Measurements from ENCODE around the gene KRT71. TPM values are rescaled to one million over a fixed set of nuclear protein-coding genes. Genes with fewer than 3 reads are reported as not detected.

The KRT71 gene
- total and polyA plus RNA-seq, 2 of the 8 experiments (the other 6 are each of a cell fraction or from before 2014, with no cell fraction given): not detected

DNA sequence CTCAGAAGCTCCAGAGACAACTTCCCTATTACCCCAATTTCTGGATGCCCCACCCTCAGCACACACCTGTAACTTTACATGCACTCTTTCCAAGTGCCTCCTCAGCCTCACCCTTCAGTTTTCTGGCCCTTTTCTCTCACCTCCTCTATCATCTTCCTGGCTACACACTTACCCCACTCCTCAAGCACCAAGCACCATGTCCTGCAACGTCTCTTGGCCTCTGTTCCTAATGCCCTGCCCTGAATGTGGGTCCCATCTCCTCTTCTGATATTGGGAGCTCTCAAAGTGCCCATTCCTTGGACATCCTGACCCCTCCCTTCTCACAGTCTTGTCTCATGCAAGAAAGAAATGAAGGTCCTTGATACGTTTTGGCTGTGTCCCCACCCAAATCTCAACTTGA is 47.1 kb upstream of the KRT71 start:
- Histone ChIP-seq H3K56ac (replicated peaks; ENCODE audit: insufficient read length, low read depth, low read length) (no peak overlapping the region), H3K14ac (ENCODE audit: insufficient read length) (no peak overlapping the region), H2BK20ac (ENCODE audit: low read length) (no peak overlapping the region), H2BK5ac (ENCODE audit: low read depth, low read length) (no peak overlapping the region), H2AK5ac (ENCODE audit: low read depth, low read length) (no peak overlapping the region), H3K9ac (replicated peaks in 1 of 4; ENCODE audit: extremely low read depth in 1 of 4, low read depth in 3 of 4, low read length in 3 of 4) (no peak overlapping the region), H3K18ac (ENCODE audit: extremely low read depth, low read length) (no peak overlapping the region), H3K79me2 (ENCODE audit: control insufficient read depth in 1 of 2, insufficient read depth in 2 of 2, low read length in 2 of 2) (no peaks in the 10 kb centered on the region), H2AFZ (ENCODE audit: low read length) (no peak overlapping the region), H4K20me1 (replicated peaks in 1 of 2; ENCODE audit: control insufficient read depth in 1 of 2, insufficient read depth in 2 of 2, low read length in 2 of 2) (no peaks in the 10 kb centered on the region), H4K91ac (replicated peaks; ENCODE audit: insufficient read length, low read length) (no peak overlapping the region), H3K9me3 (ENCODE audit: insufficient read depth in 2 of 2, low read depth in 1 of 2, low read length in 1 of 2) (no peaks in the 10 kb centered on the region; a peak in 2 of 4 replicates), H3K27ac (ENCODE audit: low read depth, low read length) (no peak overlapping the region), H3K4me1 (replicated peaks in 1 of 4; ENCODE audit: control insufficient read depth in 3 of 4, insufficient read depth in 4 of 4, low read length in 3 of 4) (no peaks in the 10 kb centered on the region), H3K4me3 (ENCODE audit: extremely low read depth in 1 of 4, insufficient read depth in 2 of 4, low read depth in 3 of 4, low read length in 4 of 4) (no peak overlapping the region), H4K5ac (ENCODE audit: insufficient read length, low read depth, low read length) (no peak overlapping the region), H3K4me2 (ENCODE audit: insufficient read depth in 1 of 2, low read depth in 2 of 2, low read length in 2 of 2) (no peak overlapping the region; a peak in 1 of 4 replicates), H3K4ac (replicated peaks; ENCODE audit: insufficient read length, low read depth, low read length) (no peak overlapping the region), H4K8ac (ENCODE audit: extremely low read depth, insufficient read depth, low read length) (no peak overlapping the region), H2BK12ac (ENCODE audit: low read depth, low read length) (no peak overlapping the region), H2BK15ac (ENCODE audit: low read length) (no peak overlapping the region), H3K23me2 (ENCODE audit: low read depth, low read length) (no peaks in the 10 kb centered on the region; the same call in 1 of the 2 replicates), H3K79me1 (ENCODE audit: low read depth, low read length) (no peaks in the 10 kb centered on the region), H3K23ac (ENCODE audit: insufficient read length) (no peak overlapping the region), H2BK120ac (replicated peaks; ENCODE audit: low read depth, low read length) (no peak overlapping the region), H3K27me3 (replicated peaks in 1 of 4; ENCODE audit: control insufficient read depth in 3 of 4, extremely low read depth in 1 of 4, insufficient read depth in 3 of 4, low read length in 3 of 4) (peaks cover 0 to 6% (median under 1%) of the 10 kb centered on the region in 4 experiments; a peak in 5 of 7 replicates), H3K36me3 (ENCODE audit: control insufficient read depth in 2 of 4, insufficient read depth in 4 of 4, low read length in 3 of 4) (no peaks in the 10 kb centered on the region)
- FAIRE-seq (no peak), DNase-seq (ENCODE audit: low read depth in 1 of 2, low spot score in 2 of 2) (no peak)
- ChIA-PET CTCF (ENCODE audit: partially characterized antibody) (interaction anchor here (0.6 to 23.2 kb wide), 8 partner anchors 12 to 275 kb away, joined by 3 to 502 read pairs (median 3); no protein-coding TSS in a partner anchor), POLR2A (ENCODE audit: partially characterized antibody) (no interaction called here)
- peak; percentile 2 for TF ChIP-seq KDM4A (IDR thresholded peaks at IDR 0.05; ENCODE audit: low read depth, low read length, severe bottlenecking)
- TF ChIP-seq RAD21 (IDR thresholded peaks at IDR 0.05 in 1 of 2, conservative IDR thresholded peaks at IDR 0.05 in 1 of 2; ENCODE audit: low read depth in 2 of 2, low read length in 2 of 2): no peak
- 86% methylated on average over 1 of the region's 2 CpGs; no CpG with 5 or more reads in 1 of the 2 experiments for WGBS, 2 experiments (ENCODE audit: extremely low coverage in 1 of 2, insufficient coverage in 1 of 2, insufficient read length in 1 of 2, insufficient replicate concordance in 2 of 2, low coverage in 1 of 2, low lambda C conversion rate in 2 of 2, missing lambda C conversion rate in 1 of 2)

Measured in H1 (cell line).